HG02884 (cell line): ENCODE results near the gene TMPRSS7.

Experiments used
- ATAC-seq: cut with Tn5 transposase; IDR thresholded peaks from one replicate; pipeline ENCODE4 v1.9.1; 2021; ENCODE audit warnings: mild to moderate bottlenecking, moderate library complexity; ENCODE audit not compliant: unreplicated experiment

Gene TMPRSS7

GRCh38 chr3:112034436-112034835 lies at the start of gene TMPRSS7:
TMPRSS7 (plus strand) TSS chr3:112034736; CDS start chr3:112034846, 110 bp downstream.
- no peak for ATAC-seq

- no peak for ATAC-seq
Measured at GRCh38 chr3:111986800-111987199, 47.7 kb upstream of the TMPRSS7 start.

GRCh38 chr3:111989061-111989678 lies 45.4 kb upstream of the TMPRSS7 start:
- peak; percentile 94 for ATAC-seq

- no peak for ATAC-seq
Measured at GRCh38 chr3:111993038-111993437, 41.5 kb upstream of the TMPRSS7 start.

- ATAC-seq: peak; percentile 40
Measured at GRCh38 chr3:111998636-111999483, 35.7 kb upstream of the TMPRSS7 start, which contains the start of gene TAGLN3. TAGLN3 (plus strand) TSS chr3:111998922; CDS start chr3:111999423, 501 bp downstream.

GRCh38 chr3:111999484-112000324 lies 34.8 kb upstream of the TMPRSS7 start:
- no peak for ATAC-seq

GRCh38 chr3:112000367-112000771 lies 34.2 kb upstream of the TMPRSS7 start:
- ATAC-seq: no peak

GRCh38 chr3:112000966-112001365 lies 33.6 kb upstream of the TMPRSS7 start:
- no peak for ATAC-seq

- no peak for ATAC-seq
Measured at GRCh38 chr3:112001526-112001925, 33.0 kb upstream of the TMPRSS7 start.

GRCh38 chr3:112002096-112002971 lies 32.2 kb upstream of the TMPRSS7 start:
- no peak for ATAC-seq

GRCh38 chr3:112003321-112004080 lies 31.0 kb upstream of the TMPRSS7 start:
- ATAC-seq: no peak

GRCh38 chr3:112004187-112004586 lies 30.3 kb upstream of the TMPRSS7 start:
- ATAC-seq: no peak

GRCh38 chr3:112004669-112005068 lies 29.9 kb upstream of the TMPRSS7 start:
- ATAC-seq: no peak

GRCh38 chr3:112005091-112005672 lies 29.4 kb upstream of the TMPRSS7 start:
- no peak for ATAC-seq

- no peak for ATAC-seq
Measured at GRCh38 chr3:112007633-112008032, 26.9 kb upstream of the TMPRSS7 start.

GRCh38 chr3:112009670-112010069 lies 24.9 kb upstream of the TMPRSS7 start:
- ATAC-seq: no peak

- no peak for ATAC-seq
Measured at GRCh38 chr3:112010636-112011035, 23.9 kb upstream of the TMPRSS7 start.

- no peak for ATAC-seq
Measured at GRCh38 chr3:112011376-112011940, 23.1 kb upstream of the TMPRSS7 start.
